ENCODE measurements around the gene ANKRD36C. TPM values are rescaled to one million over a fixed set of nuclear protein-coding genes. Genes with fewer than 3 reads are reported as not detected.
"Not testable (repeated sequence)": the region's sequence is repeated elsewhere in the genome, so short reads cannot be mapped to it uniquely, and the experiment has no call there.

ANKRD36C gene
- total RNA-seq, 1 experiment from 2014 or later: 17.6 TPM

- POLR2A ChIA-PET (ENCODE audit: unreplicated experiment): not testable (repeated sequence)
- CTCF ChIA-PET: interaction anchor here (0.6 to 1.5 kb wide), 7 partner anchors 16 to 268 kb away, joined by 3 to 11 read pairs (median 6); partner anchors contain the start of gene ADRA2B
- peak; percentile 63 for DNase-seq
Measured at GRCh38 chr2:95992520-95993272, 1.1 kb upstream of the ANKRD36C start.

DNA sequence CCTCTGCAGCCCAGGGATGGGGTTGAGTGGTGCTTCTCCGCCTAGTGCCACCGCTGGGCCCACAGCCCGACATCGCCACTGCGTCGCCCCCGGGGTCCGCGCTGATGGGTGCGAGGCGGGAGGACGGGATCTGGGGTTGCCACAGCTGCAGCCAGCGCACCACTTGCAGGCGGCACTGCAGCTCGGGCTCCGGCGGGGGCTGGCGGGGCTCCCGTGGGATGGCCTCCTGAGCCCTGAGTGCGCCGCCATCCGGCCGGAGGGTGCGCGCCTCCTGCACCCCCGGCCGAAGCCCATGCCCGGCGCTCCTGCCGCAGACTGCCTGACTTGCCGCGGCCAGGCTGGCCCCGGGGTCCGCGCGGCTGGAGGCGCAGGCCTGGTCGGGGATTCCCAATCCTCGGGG, 478 bp upstream of the ANKRD36C start:
- H3K9ac ChIP-seq (ENCODE audit: low read length): peak overlapping the region; percentile 73
- H3K36me3 ChIP-seq (ENCODE audit: low read depth, low read length); H3F3A ChIP-seq (ENCODE audit: low read length, unreplicated experiment); BruUV-seq (replicated peaks); H3K9me2 ChIP-seq (replicated peaks; ENCODE audit: low read length); H3K27me3 ChIP-seq (ENCODE audit: low read length); H3K27ac ChIP-seq (ENCODE audit: low read length); H4K20me1 ChIP-seq (ENCODE audit: low read length); DNase-seq; H3K9me3 ChIP-seq (ENCODE audit: low read length); H3K4me1 ChIP-seq (ENCODE audit: insufficient read depth, low read length); H3K79me2 ChIP-seq (ENCODE audit: low read length): not testable (repeated sequence)
- ChIA-PET POLR2A (ENCODE audit: unreplicated experiment) (interaction anchor here (1.0 kb wide), 1 partner anchor 81 kb away, joined by 6 read pairs; no protein-coding TSS in a partner anchor), CTCF (interaction anchor here (0.6 to 1.5 kb wide), 7 partner anchors 17 to 269 kb away, joined by 3 to 11 read pairs (median 6); partner anchors contain the start of gene ADRA2B)
- peak overlapping the region; percentile 98 for H3K4me2 ChIP-seq (ENCODE audit: low read length)
- ATAC-seq: peak; percentile 55
- H2AFZ ChIP-seq (ENCODE audit: low read length): 0 out of 2 replicates have a peak overlapping the region, but pooled peaks have one; percentile 92
- intact Hi-C loops (cut with micrococcal nuclease): loop anchor here (2.0 to 10.0 kb wide), 2 partner anchors 183 to 273 kb away; partner anchors contain the start of genes CIAO1 and TMEM127
- peak overlapping the region; percentile 78 for H3K4me3 ChIP-seq (ENCODE audit: low read length)

More at GRCh38 chr2:95992520-95993272, 1.1 kb upstream of the ANKRD36C start:
- H3K36me3 ChIP-seq (ENCODE audit: low read depth, low read length); H3K79me2 ChIP-seq (ENCODE audit: low read length); H3K27me3 ChIP-seq (ENCODE audit: low read length); H3F3A ChIP-seq (ENCODE audit: low read length, unreplicated experiment); H3K9me2 ChIP-seq (replicated peaks; ENCODE audit: low read length); H3K4me1 ChIP-seq (ENCODE audit: insufficient read depth, low read length); H3K9me3 ChIP-seq (ENCODE audit: low read length); H4K20me1 ChIP-seq (ENCODE audit: low read length): not testable (repeated sequence)
- TSS peak; percentile 74 for BruUV-seq (replicated peaks)
- peak overlapping the region; percentile 98 for H3K4me2 ChIP-seq (ENCODE audit: low read length)
- peak overlapping the region; percentile 73 for H3K9ac ChIP-seq (ENCODE audit: low read length)
- H3K27ac ChIP-seq (ENCODE audit: low read length): peak overlapping the region; percentile 32; the same call in 1 of the 2 replicates
- peak; percentile 58 for ATAC-seq
- peak overlapping the region; percentile 92 for H2AFZ ChIP-seq (ENCODE audit: low read length)
- intact Hi-C loops (cut with micrococcal nuclease): loop anchor here (2.0 to 10.0 kb wide), 2 partner anchors 182 to 272 kb away; partner anchors contain the start of genes CIAO1 and TMEM127
- peak overlapping the region; percentile 78 for H3K4me3 ChIP-seq (ENCODE audit: low read length)
- TF ChIP-seq CTCF (conservative IDR thresholded peaks at IDR 0.05; ENCODE audit: low read depth, low read length): peak; percentile 70

GRCh38 chr2:95990884-95991283, 740 bp downstream of the ANKRD36C start:
- intact Hi-C loops (cut with micrococcal nuclease): loop anchor here (10.0 kb wide), 1 partner anchor 274 kb away; the partner anchor contains the start of genes CIAO1 and TMEM127
- H2AFZ ChIP-seq (ENCODE audit: low read length); H3K4me1 ChIP-seq (ENCODE audit: insufficient read depth, low read length); H4K20me1 ChIP-seq (ENCODE audit: low read length); BruUV-seq (replicated peaks); H3K36me3 ChIP-seq (ENCODE audit: low read depth, low read length); H3F3A ChIP-seq (ENCODE audit: low read length, unreplicated experiment); H3K27me3 ChIP-seq (ENCODE audit: low read length); H3K9me3 ChIP-seq (ENCODE audit: low read length); H3K27ac ChIP-seq (ENCODE audit: low read length); DNase-seq; CTCF ChIA-PET; H3K79me2 ChIP-seq (ENCODE audit: low read length); H3K9ac ChIP-seq (ENCODE audit: low read length); ATAC-seq; H3K9me2 ChIP-seq (replicated peaks; ENCODE audit: low read length): not testable (repeated sequence)
- H3K4me3 ChIP-seq (ENCODE audit: low read length): peak overlapping the region; percentile 57
- POLR2A ChIA-PET (ENCODE audit: unreplicated experiment): interaction anchor here (1.0 kb wide), 1 partner anchor 80 kb away, joined by 6 read pairs; no protein-coding TSS in a partner anchor
- peak overlapping the region; percentile 63 for H3K4me2 ChIP-seq (ENCODE audit: low read length)

- H3K27ac ChIP-seq (ENCODE audit: low read length); H2AFZ ChIP-seq (ENCODE audit: low read length); intact Hi-C loops (cut with micrococcal nuclease); H3K9ac ChIP-seq (ENCODE audit: low read length); H3K9me2 ChIP-seq (replicated peaks; ENCODE audit: low read length); CTCF ChIA-PET; H3K36me3 ChIP-seq (ENCODE audit: low read depth, low read length); H3K4me3 ChIP-seq (ENCODE audit: low read length); H3K79me2 ChIP-seq (ENCODE audit: low read length); BruUV-seq (replicated peaks); H3F3A ChIP-seq (ENCODE audit: low read length, unreplicated experiment); H4K20me1 ChIP-seq (ENCODE audit: low read length); H3K4me2 ChIP-seq (ENCODE audit: low read length); DNase-seq; H3K9me3 ChIP-seq (ENCODE audit: low read length); POLR2A ChIA-PET (ENCODE audit: unreplicated experiment); ATAC-seq; H3K27me3 ChIP-seq (ENCODE audit: low read length); H3K4me1 ChIP-seq (ENCODE audit: insufficient read depth, low read length): not testable (repeated sequence)
Measured at GRCh38 chr2:95951662-95952061, 40.0 kb downstream of the ANKRD36C start.

DNA sequence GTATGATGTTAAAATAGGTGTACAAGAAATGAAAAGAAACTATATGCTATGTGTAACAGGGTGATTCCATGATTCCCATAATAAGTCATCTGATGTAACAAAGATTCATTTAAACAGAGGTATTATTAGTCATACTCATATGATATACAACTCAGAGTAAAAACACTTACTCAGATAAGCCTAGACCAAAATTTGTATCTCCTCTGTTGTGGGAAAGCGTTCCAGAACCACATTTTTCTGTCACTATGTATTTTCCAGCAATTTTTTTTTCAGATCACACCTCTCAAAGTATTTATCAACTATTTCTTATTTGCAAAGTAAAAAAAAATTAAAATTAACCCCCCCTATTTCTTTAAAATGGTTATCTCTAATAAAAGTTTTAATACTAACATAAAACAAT, 43.6 kb downstream of the ANKRD36C start:
- H3K9ac ChIP-seq (ENCODE audit: low read length); H3K27ac ChIP-seq (ENCODE audit: low read length); H2AFZ ChIP-seq (ENCODE audit: low read length); intact Hi-C loops (cut with micrococcal nuclease); H3K9me3 ChIP-seq (ENCODE audit: low read length); H3K4me3 ChIP-seq (ENCODE audit: low read length); H3K36me3 ChIP-seq (ENCODE audit: low read depth, low read length); H3K4me2 ChIP-seq (ENCODE audit: low read length); H4K20me1 ChIP-seq (ENCODE audit: low read length); DNase-seq; BruUV-seq (replicated peaks); H3K4me1 ChIP-seq (ENCODE audit: insufficient read depth, low read length); ATAC-seq; POLR2A ChIA-PET (ENCODE audit: unreplicated experiment); H3K79me2 ChIP-seq (ENCODE audit: low read length); H3F3A ChIP-seq (ENCODE audit: low read length, unreplicated experiment); CTCF ChIA-PET; H3K9me2 ChIP-seq (replicated peaks; ENCODE audit: low read length); H3K27me3 ChIP-seq (ENCODE audit: low read length): not testable (repeated sequence)

GRCh38 chr2:95939947-95940346, 51.7 kb downstream of the ANKRD36C start:
- H3F3A ChIP-seq (ENCODE audit: low read length, unreplicated experiment); H2AFZ ChIP-seq (ENCODE audit: low read length); H3K4me2 ChIP-seq (ENCODE audit: low read length); BruUV-seq (replicated peaks); CTCF ChIA-PET; H3K4me3 ChIP-seq (ENCODE audit: low read length); H3K36me3 ChIP-seq (ENCODE audit: low read depth, low read length); H3K27me3 ChIP-seq (ENCODE audit: low read length); H3K9ac ChIP-seq (ENCODE audit: low read length); intact Hi-C loops (cut with micrococcal nuclease); DNase-seq; H3K9me2 ChIP-seq (replicated peaks; ENCODE audit: low read length); H3K4me1 ChIP-seq (ENCODE audit: insufficient read depth, low read length); POLR2A ChIA-PET (ENCODE audit: unreplicated experiment); H3K27ac ChIP-seq (ENCODE audit: low read length); H4K20me1 ChIP-seq (ENCODE audit: low read length); ATAC-seq; H3K79me2 ChIP-seq (ENCODE audit: low read length); H3K9me3 ChIP-seq (ENCODE audit: low read length): not testable (repeated sequence)
